SK-N-SH (cell line): ENCODE data around the gene ALDH18A1. TPM values are rescaled to one million over a fixed set of nuclear protein-coding genes. Genes with fewer than 3 reads are reported as not detected.

Experiments
- CTCF ChIA-PET: fragments of 300-600, 350-600 bp; formaldehyde crosslinking; extraction: SDS; loops from one replicate; lab custom pipeline; 2021; lab: Yijun Ruan, JAX
- POLR2A ChIA-PET: fragments of 350-600 bp; sonication (Branson Sonifier 250); formaldehyde crosslinking; extraction: SDS; loops from one replicate; lab custom pipeline; 2020; ENCODE audit warnings: antibody characterized with exemption, inconsistent platforms; lab: Yijun Ruan, JAX
- DNase-seq: peaks from one replicate; pipeline ENCODE4 v3.0.0; 2012
- H2AFZ ChIP-seq: fragments of 200-600 bp; sonication (generic); 2 replicates; pipeline ENCODE4 v1.8.1; 2016; ENCODE audit warnings: antibody characterized with exemption, mild to moderate bottlenecking, low read depth
- H3F3A ChIP-seq: fragments of 200-600 bp; sonication (generic); replicated peaks from 2 replicates; pipeline ENCODE3; 2016; ENCODE audit warnings: antibody characterized with exemption, mild to moderate bottlenecking; ENCODE audit not compliant: insufficient read depth
- H3K27ac ChIP-seq, 2 experiments: fragments of 200-500 bp in 1 of 2; fragments of 200-600 bp in 1 of 2; sonication (Bioruptor generic) in 1 of 2; sonication (generic), shearing (Covaris generic) in 1 of 2; 2 replicates each; pipeline versions ENCODE4 v1.5.1 to v1.6.1; 2014 to 2016; ENCODE audit warnings: low read depth in 2 of 2, inconsistent platforms in 1 of 2, low read length in 1 of 2, mild to moderate bottlenecking in 1 of 2, mixed read lengths in 1 of 2
- H3K27me3 ChIP-seq: fragments of 200-600 bp; sonication (generic), shearing (Covaris generic); 2 replicates; pipeline ENCODE4 v1.6.1; 2016; ENCODE audit warnings: mixed run types; ENCODE audit not compliant: insufficient read depth
- H3K36me3 ChIP-seq, 2 experiments: fragments of 200-500 bp in 1 of 2; fragments of 200-600 bp in 1 of 2; sonication (Bioruptor generic) in 1 of 2; sonication (generic) in 1 of 2; replicated peaks in 1 of 2; 2 replicates each; pipeline versions ENCODE3 to v1.5.1; 2014 to 2016; ENCODE audit warnings: low read length in 1 of 2, mild to moderate bottlenecking in 1 of 2; ENCODE audit not compliant: insufficient read depth in 2 of 2, control insufficient read depth in 1 of 2
- H3K4me1 ChIP-seq, 2 experiments: fragments of 200-500 bp in 1 of 2; fragments of 200-600 bp in 1 of 2; sonication (Bioruptor generic) in 1 of 2; sonication (generic), shearing (Covaris generic) in 1 of 2; 2 replicates each; pipeline versions ENCODE4 v1.5.1 to v1.6.1; 2014 to 2016; ENCODE audit warnings: low read depth in 1 of 2, low read length in 1 of 2, mixed run types in 1 of 2; ENCODE audit not compliant: insufficient read depth in 2 of 2, control insufficient read depth in 1 of 2
- H3K4me2 ChIP-seq: fragments of 200-600 bp; sonication (generic), shearing (Covaris generic); 2 replicates; pipeline ENCODE4 v1.6.1; 2017; ENCODE audit warnings: mixed run types
- H3K4me3 ChIP-seq, 2 experiments: fragments of 200-500 bp in 1 of 2; fragments of 200-600 bp in 1 of 2; sonication (Bioruptor generic) in 1 of 2; sonication (generic), shearing (Covaris generic) in 1 of 2; 2 replicates each; pipeline versions ENCODE4 v1.5.1 to v1.8.1; 2014 to 2016; ENCODE audit warnings: low read depth in 2 of 2, inconsistent platforms in 1 of 2, low read length in 1 of 2, mild to moderate bottlenecking in 1 of 2, mixed read lengths in 1 of 2, moderate library complexity in 1 of 2
- H3K79me2 ChIP-seq: fragments of 200-600 bp; sonication (generic); 2 replicates; pipeline ENCODE4 v1.8.1; 2017; ENCODE audit warnings: mild to moderate bottlenecking; ENCODE audit not compliant: insufficient read depth
- H3K9ac ChIP-seq: fragments of 200-600 bp; sonication (generic); 2 replicates; pipeline ENCODE4 v1.6.1; 2017; ENCODE audit warnings: mixed run types
- H3K9me2 ChIP-seq: fragments of 200-600 bp; sonication (generic); 2 replicates; pipeline ENCODE4 v1.6.1; 2017; ENCODE audit warnings: mixed run types
- H3K9me3 ChIP-seq: fragments of 200-600 bp; sonication (generic); 2 replicates; pipeline ENCODE4 v1.6.1; 2017; ENCODE audit warnings: mixed run types, mild to moderate bottlenecking, moderate library complexity
- H4K20me1 ChIP-seq: fragments of 200-600 bp; sonication (generic); 2 replicates; pipeline ENCODE4 v1.6.1; 2017; ENCODE audit warnings: mild to moderate bottlenecking, mixed run types; ENCODE audit not compliant: insufficient read depth
- CHD2 ChIP-seq: fragments of 150-350 bp; IDR thresholded peaks from 2 replicates; pipeline ENCODE4 v1.6.1; 2018; ENCODE audit warnings: low read length; ENCODE audit not compliant: partially characterized antibody
- CTCF ChIP-seq: fragments of 200-600 bp; sonication (generic); IDR thresholded peaks from 2 replicates; pipeline ENCODE4 v1.6.1; 2017; ENCODE audit warnings: antibody characterized with exemption, mild to moderate bottlenecking, moderate library complexity
- EZH2phosphoT487 ChIP-seq: fragments of 200-600 bp; sonication (generic); IDR thresholded peaks from 2 replicates; pipeline ENCODE4 v1.6.1; 2017; ENCODE audit warnings: low read depth, mixed run types, mild to moderate bottlenecking, antibody characterized with exemption, moderate library complexity, borderline replicate concordance
- FOSL2 ChIP-seq: IDR thresholded peaks from 2 replicates; pipeline ENCODE4 v1.4.0; 2012; ENCODE audit warnings: low read depth, mild to moderate bottlenecking, moderate library complexity, borderline replicate concordance
- GABPA ChIP-seq: IDR thresholded peaks from 2 replicates; pipeline ENCODE4 v1.4.0; 2012; ENCODE audit warnings: low read depth, mild to moderate bottlenecking
- GATA2 ChIP-seq: sonication (generic); formaldehyde crosslinking; IDR thresholded peaks from 2 replicates; pipeline ENCODE4 v1.5.0; 2020; ENCODE audit warnings: mild to moderate bottlenecking, missing genetic modification reagents
- JUND ChIP-seq: IDR thresholded peaks from 2 replicates; pipeline ENCODE4 v1.4.0; 2012
- MXI1 ChIP-seq: IDR thresholded peaks from 2 replicates; pipeline ENCODE4 v1.6.1; 2012; ENCODE audit warnings: mild to moderate bottlenecking, low read depth, low read length, improper control_type of control experiment
- NRF1 ChIP-seq: IDR thresholded peaks from 2 replicates; pipeline ENCODE4 v1.6.1; 2012; ENCODE audit warnings: low read depth, mild to moderate bottlenecking, low read length
- POLR2AphosphoS5 ChIP-seq: IDR thresholded peaks from 2 replicates; pipeline ENCODE4 v1.6.1; 2012; ENCODE audit warnings: low read depth, low read length
- RXRA ChIP-seq: IDR thresholded peaks from 2 replicates; pipeline ENCODE4 v1.4.0; 2012; ENCODE audit warnings: low read depth, mild to moderate bottlenecking, borderline replicate concordance
- SIN3A ChIP-seq: IDR thresholded peaks from 2 replicates; pipeline ENCODE4 v1.6.1; 2012; ENCODE audit warnings: low read depth, mild to moderate bottlenecking, low read length, moderate library complexity, borderline replicate concordance
- TAF1 ChIP-seq: IDR thresholded peaks from 2 replicates; pipeline ENCODE4 v1.6.1; 2012; ENCODE audit warnings: low read depth, mild to moderate bottlenecking, low read length, moderate library complexity, borderline replicate concordance
- TEAD4 ChIP-seq: IDR thresholded peaks from 2 replicates; pipeline ENCODE4 v1.4.0; 2012; ENCODE audit warnings: mild to moderate bottlenecking, borderline replicate concordance; ENCODE audit not compliant: insufficient read depth
- USF1 ChIP-seq: IDR thresholded peaks from 2 replicates; pipeline ENCODE4 v1.4.0; 2012; ENCODE audit warnings: low read depth, borderline replicate concordance
- YY1 ChIP-seq: IDR thresholded peaks from 2 replicates; pipeline ENCODE4 v1.4.0; 2012; ENCODE audit warnings: low read depth, mild to moderate bottlenecking
- ZBTB33 ChIP-seq: IDR thresholded peaks from 2 replicates; pipeline ENCODE4 v1.4.0; 2012; ENCODE audit warnings: low read depth, borderline replicate concordance
- WGBS: methylation state at CpG from one replicate; pipeline ENCODE4 v1.1.6; 2017; ENCODE audit warnings: low lambda C conversion rate; 5-methylcytosine and 5-hydroxymethylcytosine counted together
- polyA plus RNA-seq, 3 experiments: library from polyadenylated mRNA; depleted of rRNA; stranded (reverse); fragments of >200 nt; gene quantifications; 2 replicates each; pipeline ENCODE4 v1.2.3, GENCODE V29; 2012
- TF ChIP-seq, protein P1 (sequence below): fragments of 150-350 bp; IDR thresholded peaks from 2 replicates; pipeline ENCODE4 v1.6.1; 2017; ENCODE audit warnings: antibody characterized with exemption, low read length, low read depth, borderline replicate concordance
- TF ChIP-seq, protein P2 (sequence below): fragments of 150-350 bp; IDR thresholded peaks from 2 replicates; pipeline ENCODE4 v1.6.1; 2016; ENCODE audit warnings: mild to moderate bottlenecking, low read depth, low read length

ALDH18A1 gene
- polyA plus RNA-seq, 1 of the 3 experiments (the other 2 are of a cell fraction), result 59.5 TPM

DNA sequence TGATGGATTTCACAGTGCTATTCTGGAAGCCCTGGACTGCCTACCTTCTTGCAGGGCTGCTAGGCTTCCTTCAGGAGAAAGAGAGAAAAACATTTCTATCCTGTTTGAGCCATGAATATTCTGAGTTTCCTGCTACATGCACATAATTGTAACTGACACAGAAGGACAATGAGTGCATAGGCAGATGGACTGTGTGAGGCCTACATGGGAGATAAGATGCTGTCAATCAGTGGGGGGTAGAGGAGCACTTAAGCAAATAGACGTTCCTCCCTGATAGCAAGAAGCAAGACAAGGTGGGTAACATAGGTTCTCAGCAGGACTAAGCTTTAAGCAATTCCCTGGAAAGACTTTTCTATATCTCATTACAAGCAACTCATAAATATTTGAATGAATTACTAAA lies 11.6 kb downstream of the ALDH18A1 start:
- no peaks in the 10 kb centered on the region for H3K9me3 ChIP-seq
- no peaks in the 10 kb centered on the region for H3K4me1 ChIP-seq
- no peak overlapping the region for H3K4me3 ChIP-seq
- no peak overlapping the region for H3K9ac ChIP-seq
- no peak overlapping the region for H3K27ac ChIP-seq
- peaks cover 49 to 71% of the 10 kb centered on the region in 2 experiments for H3K36me3 ChIP-seq
- CTCF ChIA-PET, result no interaction called here
- no peaks in the 10 kb centered on the region for H3K27me3 ChIP-seq
- WGBS, result 93% methylated on average over 1 of the region's 1 CpG
- no peak overlapping the region for H2AFZ ChIP-seq
- TF ChIP-seq RXRA, result no peak
- no peak for TF ChIP-seq SIN3A
- no peak for TF ChIP-seq GABPA
- no peak for TF ChIP-seq ZBTB33
- no peak for TF ChIP-seq TEAD4
- no peak for TF ChIP-seq TAF1
- no peak for TF ChIP-seq POLR2AphosphoS5
- no peak for TF ChIP-seq CTCF
- TF ChIP-seq MXI1, result no peak
- no peak for DNase-seq
- no peaks in the 10 kb centered on the region for H3K9me2 ChIP-seq
- H3F3A ChIP-seq, result no peaks in the 10 kb centered on the region
- peaks cover 53% of the 10 kb centered on the region; the same call in 1 of the 2 replicates for H3K79me2 ChIP-seq
- no peak overlapping the region for H3K4me2 ChIP-seq
- H4K20me1 ChIP-seq, result no peaks in the 10 kb centered on the region
- POLR2A ChIA-PET, result no interaction called here

DNA sequence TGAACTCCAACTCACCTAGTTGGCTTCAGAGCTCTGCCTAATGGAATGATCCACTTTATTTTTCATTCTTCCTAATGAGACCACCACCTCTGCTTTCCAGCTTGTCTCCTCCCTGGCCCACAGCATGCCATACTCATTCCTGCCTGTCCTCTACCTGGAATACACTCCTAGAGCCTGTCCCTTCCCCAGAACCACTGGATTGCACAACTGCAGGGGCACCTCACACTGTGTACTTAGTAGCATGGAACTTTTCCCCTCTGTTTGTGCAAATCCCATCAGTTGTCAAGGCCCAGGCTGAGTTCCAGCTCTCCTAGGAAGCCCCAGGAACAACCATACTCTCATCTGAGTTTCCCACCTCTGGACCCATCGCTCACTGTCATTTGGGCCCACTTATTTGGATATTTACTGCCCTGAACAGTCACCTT lies 15.6 kb downstream of the ALDH18A1 start:
- Histone ChIP-seq H3K36me3 (peaks cover 59 to 70% of the 10 kb centered on the region in 2 experiments), H3K4me1 (no peaks in the 10 kb centered on the region), H3K9ac (no peak overlapping the region), H3K9me2 (no peaks in the 10 kb centered on the region), H4K20me1 (no peaks in the 10 kb centered on the region), H3K79me2 (peaks cover 20% of the 10 kb centered on the region; the same call in 1 of the 2 replicates), H2AFZ (no peak overlapping the region), H3K4me2 (no peak overlapping the region), H3F3A (no peaks in the 10 kb centered on the region), H3K27ac (no peak overlapping the region), H3K4me3 (no peak overlapping the region), H3K27me3 (no peaks in the 10 kb centered on the region), H3K9me3 (no peaks in the 10 kb centered on the region)
- POLR2A ChIA-PET, result no interaction called here
- DNase-seq, result no peak
- CTCF ChIA-PET, result interaction anchor here (0.9 to 2.0 kb wide), 2 partner anchors 195 to 267 kb away, joined by 4 to 5 read pairs; no protein-coding TSS in a partner anchor
- WGBS, result 93% methylated on average over 1 of the region's 1 CpG
- no peak for TF ChIP-seq USF1
- TF ChIP-seq, protein P1, sequence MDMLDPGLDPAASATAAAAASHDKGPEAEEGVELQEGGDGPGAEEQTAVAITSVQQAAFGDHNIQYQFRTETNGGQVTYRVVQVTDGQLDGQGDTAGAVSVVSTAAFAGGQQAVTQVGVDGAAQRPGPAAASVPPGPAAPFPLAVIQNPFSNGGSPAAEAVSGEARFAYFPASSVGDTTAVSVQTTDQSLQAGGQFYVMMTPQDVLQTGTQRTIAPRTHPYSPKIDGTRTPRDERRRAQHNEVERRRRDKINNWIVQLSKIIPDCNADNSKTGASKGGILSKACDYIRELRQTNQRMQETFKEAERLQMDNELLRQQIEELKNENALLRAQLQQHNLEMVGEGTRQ, result no peak
- no peak for TF ChIP-seq YY1
- no peak for TF ChIP-seq CHD2
- no peak for TF ChIP-seq JUND
- no peak for TF ChIP-seq GATA2
- TF ChIP-seq EZH2phosphoT487, result no peak
- TF ChIP-seq FOSL2, result no peak
- TF ChIP-seq, protein P2, sequence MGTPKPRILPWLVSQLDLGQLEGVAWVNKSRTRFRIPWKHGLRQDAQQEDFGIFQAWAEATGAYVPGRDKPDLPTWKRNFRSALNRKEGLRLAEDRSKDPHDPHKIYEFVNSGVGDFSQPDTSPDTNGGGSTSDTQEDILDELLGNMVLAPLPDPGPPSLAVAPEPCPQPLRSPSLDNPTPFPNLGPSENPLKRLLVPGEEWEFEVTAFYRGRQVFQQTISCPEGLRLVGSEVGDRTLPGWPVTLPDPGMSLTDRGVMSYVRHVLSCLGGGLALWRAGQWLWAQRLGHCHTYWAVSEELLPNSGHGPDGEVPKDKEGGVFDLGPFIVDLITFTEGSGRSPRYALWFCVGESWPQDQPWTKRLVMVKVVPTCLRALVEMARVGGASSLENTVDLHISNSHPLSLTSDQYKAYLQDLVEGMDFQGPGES, result no peak
- TF ChIP-seq NRF1, result no peak
